HEK293T (cell line): ENCODE data around the gene NAPB.
A peak's percentile ranks its signal among the peaks of the same experiment; 100 is the strongest.

Experiments
- CTCF ChIA-PET: fragments of 350-600 bp; formaldehyde crosslinking; extraction: SDS; loops from one replicate; lab custom pipeline; 2021; ENCODE audit warnings: antibody characterized with exemption, inconsistent platforms; lab: Yijun Ruan, JAX
- POLR2A ChIA-PET: fragments of 350-600 bp; formaldehyde crosslinking; extraction: SDS; loops from one replicate; lab custom pipeline; 2020; ENCODE audit warnings: antibody characterized with exemption, inconsistent platforms; lab: Yijun Ruan, JAX
- DNase-seq: peaks from one replicate; pipeline ENCODE4 v3.0.0; 2012; ENCODE audit warnings: mixed read lengths; ENCODE audit errors: extremely low spot score
- ARNT ChIP-seq: fragments of 450-650 bp; IDR thresholded peaks from 2 replicates; pipeline ENCODE4 v1.6.1; 2017; ENCODE audit warnings: mild to moderate bottlenecking
- BHLHE40 ChIP-seq: fragments of 450-650 bp; IDR thresholded peaks from 2 replicates; pipeline ENCODE4 v1.6.1; 2016; ENCODE audit warnings: mild to moderate bottlenecking, moderate library complexity, borderline replicate concordance
- CTBP1 ChIP-seq: fragments of 450-650 bp; IDR thresholded peaks from 2 replicates; pipeline ENCODE4 v1.6.1; 2016; ENCODE audit warnings: borderline replicate concordance
- ELF4 ChIP-seq: fragments of 450-650 bp; IDR thresholded peaks from 2 replicates; pipeline ENCODE4 v1.6.1; 2017; ENCODE audit warnings: antibody characterized with exemption
- FOXA1 ChIP-seq: fragments of 450-650 bp; IDR thresholded peaks from 2 replicates; pipeline ENCODE4 v1.6.1; 2016; ENCODE audit warnings: mild to moderate bottlenecking
- FOXK2 ChIP-seq: fragments of 450-650 bp; IDR thresholded peaks from 2 replicates; pipeline ENCODE4 v1.6.1; 2016; ENCODE audit warnings: mild to moderate bottlenecking
- FOXM1 ChIP-seq: fragments of 450-650 bp; IDR thresholded peaks from 2 replicates; pipeline ENCODE4 v1.6.1; 2017; ENCODE audit warnings: mild to moderate bottlenecking, borderline replicate concordance
- HDGF ChIP-seq: fragments of 450-650 bp; IDR thresholded peaks from 2 replicates; pipeline ENCODE4 v1.6.1; 2017; ENCODE audit warnings: antibody characterized with exemption, borderline replicate concordance
- L3MBTL2 ChIP-seq: fragments of 450-650 bp; conservative IDR thresholded peaks from 2 replicates; pipeline ENCODE4 v1.6.1; 2016; ENCODE audit warnings: mild to moderate bottlenecking
- LEF1 ChIP-seq: fragments of 450-650 bp; IDR thresholded peaks from 2 replicates; pipeline ENCODE4 v1.6.1; 2017; ENCODE audit warnings: mild to moderate bottlenecking, borderline replicate concordance
- NFRKB ChIP-seq: fragments of 450-650 bp; IDR thresholded peaks from 2 replicates; pipeline ENCODE4 v1.6.1; 2016; ENCODE audit warnings: mild to moderate bottlenecking, moderate library complexity
- SP1 ChIP-seq: fragments of 450-650 bp; IDR thresholded peaks from 2 replicates; pipeline ENCODE4 v1.6.1; 2017
- SUZ12 ChIP-seq: fragments of 450-650 bp; IDR thresholded peaks from 2 replicates; pipeline ENCODE4 v1.6.1; 2016; ENCODE audit warnings: mild to moderate bottlenecking
- TARDBP ChIP-seq: fragments of 450-650 bp; IDR thresholded peaks from 2 replicates; pipeline ENCODE4 v1.6.1; 2016
- ZNF384 ChIP-seq: fragments of 450-650 bp; IDR thresholded peaks from 2 replicates; pipeline ENCODE4 v1.6.1; 2016
- TF ChIP-seq, protein P1 (sequence below): fragments of 450-650 bp; IDR thresholded peaks from 2 replicates; pipeline ENCODE4 v1.6.1; 2016

The NAPB gene

GRCh38 chr20:23448167-23448566, 26.9 kb upstream of the NAPB start:
- POLR2A ChIA-PET, result no interaction called here
- no peak for DNase-seq
- no peak for TF ChIP-seq L3MBTL2
- TF ChIP-seq, protein P1, sequence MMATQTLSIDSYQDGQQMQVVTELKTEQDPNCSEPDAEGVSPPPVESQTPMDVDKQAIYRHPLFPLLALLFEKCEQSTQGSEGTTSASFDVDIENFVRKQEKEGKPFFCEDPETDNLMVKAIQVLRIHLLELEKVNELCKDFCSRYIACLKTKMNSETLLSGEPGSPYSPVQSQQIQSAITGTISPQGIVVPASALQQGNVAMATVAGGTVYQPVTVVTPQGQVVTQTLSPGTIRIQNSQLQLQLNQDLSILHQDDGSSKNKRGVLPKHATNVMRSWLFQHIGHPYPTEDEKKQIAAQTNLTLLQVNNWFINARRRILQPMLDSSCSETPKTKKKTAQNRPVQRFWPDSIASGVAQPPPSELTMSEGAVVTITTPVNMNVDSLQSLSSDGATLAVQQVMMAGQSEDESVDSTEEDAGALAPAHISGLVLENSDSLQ, result no peak
- no peak for TF ChIP-seq ARNT
- no peak for TF ChIP-seq CTBP1
- no peak for TF ChIP-seq FOXK2
- TF ChIP-seq SUZ12, result no peak
- CTCF ChIA-PET, result interaction anchor here (1.4 kb wide), 1 partner anchor 14 kb away, joined by 4 read pairs; no protein-coding TSS in a partner anchor

GRCh38 chr20:23446505-23446904, 25.2 kb upstream of the NAPB start:
- peak; percentile 59 for DNase-seq
- TF ChIP-seq BHLHE40, result no peak
- ChIA-PET CTCF (interaction anchor here (1.4 to 1.6 kb wide), 2 partner anchors 97 to 161 kb away, joined by 4 to 5 read pairs; no protein-coding TSS in a partner anchor), POLR2A (interaction anchor here (1.2 to 1.5 kb wide), 2 partner anchors 25 to 96 kb away, joined by 4 read pairs; partner anchors contain the start of genes NAPB and NXT1)

DNA sequence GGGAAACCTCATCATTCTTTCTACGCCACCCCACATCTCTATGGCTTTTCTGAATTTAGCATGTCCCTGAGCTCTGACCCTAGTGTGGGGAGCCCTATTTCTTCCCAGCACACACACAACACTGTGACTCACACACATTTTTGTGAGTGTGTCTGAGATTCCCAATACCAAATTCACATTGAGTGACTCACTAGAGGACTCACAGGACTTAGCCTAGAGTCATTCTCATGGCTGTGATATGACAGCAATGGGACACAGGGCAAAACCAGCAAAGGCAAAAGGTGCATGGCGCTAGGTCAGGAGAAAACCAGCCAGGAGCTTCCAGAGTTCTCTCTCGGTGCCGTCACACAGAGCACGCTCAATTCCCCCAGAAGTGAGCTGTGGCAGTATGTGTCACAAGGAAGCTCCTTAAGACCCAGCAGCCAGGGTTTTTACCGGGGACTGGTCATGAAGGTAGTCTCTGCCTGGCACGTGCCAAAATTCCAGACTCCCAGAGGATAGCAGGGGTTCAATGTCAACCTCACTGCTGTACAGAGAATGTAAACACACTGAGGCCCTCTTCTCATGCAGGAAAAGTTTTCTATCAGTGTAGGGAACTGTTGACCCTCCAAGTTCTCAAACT, 24.4 kb upstream of the NAPB start:
- POLR2A ChIA-PET, result interaction anchor here (0.7 to 0.9 kb wide), 2 partner anchors 88 to 96 kb away, joined by 3 read pairs; no protein-coding TSS in a partner anchor
- DNase-seq, result no peak
- TF ChIP-seq L3MBTL2 (no peak), ELF4 (no peak), FOXK2 (no peak), HDGF (no peak), ZNF384 (no peak), LEF1 (no peak), ARNT (no peak), CTBP1 (no peak), SUZ12 (no peak), TARDBP (no peak), FOXA1 (no peak), NFRKB (no peak), BHLHE40 (no peak), FOXM1 (no peak), SP1 (no peak)
- TF ChIP-seq, protein P1, result no peak
- CTCF ChIA-PET, result interaction anchor here (0.6 to 1.6 kb wide), 3 partner anchors 96 to 312 kb away, joined by 3 to 5 read pairs (median 4); no protein-coding TSS in a partner anchor

DNA sequence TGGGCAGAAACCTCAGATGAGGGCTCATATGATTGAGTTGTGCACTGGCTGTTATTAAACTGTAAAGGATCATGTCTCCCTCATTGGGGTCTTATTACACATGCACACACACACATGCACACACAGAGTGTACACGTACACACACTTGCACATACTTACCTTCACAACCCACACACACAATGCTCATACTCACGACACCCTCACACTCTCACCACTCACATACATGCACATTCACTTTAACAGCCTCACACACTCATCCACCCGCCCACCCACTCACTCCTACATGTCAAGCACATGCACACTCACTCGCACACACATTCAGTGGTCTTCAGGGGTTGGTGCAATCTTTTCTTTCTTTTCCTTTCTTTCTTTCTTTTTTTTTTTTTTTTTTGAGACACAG, 23.6 kb upstream of the NAPB start:
- DNase-seq, result no peak
- POLR2A ChIA-PET, result interaction anchor here (0.7 to 0.9 kb wide), 2 partner anchors 87 to 95 kb away, joined by 3 read pairs; no protein-coding TSS in a partner anchor
- TF ChIP-seq ARNT (no peak), BHLHE40 (no peak), FOXK2 (no peak), LEF1 (no peak), SUZ12 (no peak), CTBP1 (no peak), HDGF (no peak), ELF4 (no peak), L3MBTL2 (no peak), NFRKB (no peak), ZNF384 (no peak), FOXA1 (no peak)
- CTCF ChIA-PET, result interaction anchor here (0.6 kb wide), 1 partner anchor 95 kb away, joined by 5 read pairs; no protein-coding TSS in a partner anchor

DNA sequence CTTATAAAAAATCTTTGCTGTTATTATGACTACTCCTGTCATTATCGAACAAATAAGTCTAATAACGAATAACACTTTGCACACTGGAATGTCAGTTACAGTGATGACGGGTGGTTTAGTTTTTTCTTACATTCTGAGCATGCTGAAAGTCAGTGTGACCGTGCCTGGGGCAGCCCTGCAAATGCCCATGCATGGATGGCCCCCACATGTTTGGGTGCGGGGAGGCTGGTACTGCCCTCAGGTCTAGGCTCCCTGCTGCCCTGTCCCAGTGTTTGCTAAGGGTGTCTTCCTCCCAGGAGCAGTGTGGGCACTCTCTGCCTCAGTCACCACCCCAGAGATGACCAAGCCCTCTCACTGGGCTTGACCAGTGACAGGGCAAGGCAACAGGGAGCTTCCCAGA, 21.1 kb upstream of the NAPB start:
- DNase-seq, result no peak
- no peak for TF ChIP-seq FOXK2
- TF ChIP-seq SP1, result no peak
- TF ChIP-seq NFRKB, result no peak
- no peak for TF ChIP-seq ZNF384
- no peak for TF ChIP-seq HDGF
- no peak for TF ChIP-seq FOXM1
- POLR2A ChIA-PET, result no interaction called here
- CTCF ChIA-PET, result interaction anchor here (0.5 to 1.2 kb wide), 5 partner anchors 52 to 164 kb away, joined by 3 to 8 read pairs (median 3); no protein-coding TSS in a partner anchor

DNA sequence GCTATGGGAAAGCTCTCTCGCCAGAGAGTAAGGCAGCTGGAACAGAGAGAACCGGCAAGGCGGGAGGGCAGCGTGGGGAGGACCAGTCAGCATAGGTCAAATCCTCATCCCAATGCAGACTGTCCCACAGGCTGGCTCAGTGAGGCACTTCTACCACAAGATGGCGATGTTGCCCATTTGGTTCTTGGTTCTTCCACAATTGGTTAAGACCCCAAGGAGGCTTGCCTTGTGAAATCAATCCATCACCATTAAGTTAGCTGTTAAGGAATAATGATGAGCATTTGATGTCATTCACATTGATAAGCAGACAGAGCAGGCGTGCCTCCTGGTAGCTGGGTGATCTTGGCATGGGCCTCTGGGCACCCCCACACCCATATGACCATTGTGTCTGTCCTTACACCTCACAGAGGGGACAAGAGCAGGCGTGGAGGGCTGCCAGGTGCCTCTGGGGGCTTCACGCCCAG, 20.6 kb upstream of the NAPB start:
- ChIA-PET POLR2A (no interaction called here), CTCF (interaction anchor here (0.5 to 1.2 kb wide), 5 partner anchors 51 to 1489 kb away, joined by 3 to 4 read pairs (median 3); no protein-coding TSS in a partner anchor)
- TF ChIP-seq, protein P1, result peak; percentile 57; the same call in 1 of the 2 replicates
- TF ChIP-seq L3MBTL2, result no peak
- no peak for TF ChIP-seq CTBP1
- TF ChIP-seq SUZ12, result no peak
- no peak for TF ChIP-seq TARDBP
- no peak for TF ChIP-seq BHLHE40
- no peak for TF ChIP-seq ZNF384
- no peak for TF ChIP-seq FOXK2
- DNase-seq, result peak; percentile 80
